GM12874 (cell line): ENCODE results near the gene TRPV2.

Experiments
- CTCF ChIP-seq: IDR thresholded peaks from 2 replicates; pipeline ENCODE4 v1.5.1; 2011; ENCODE audit warnings: low read depth, mild to moderate bottlenecking, control low read depth, low read length, moderate library complexity; ENCODE audit not compliant: insufficient read depth

Gene TRPV2

GRCh38 chr17:16429083-16429482 lies 13.7 kb downstream of the TRPV2 start:
- TF ChIP-seq CTCF, result no peak

DNA sequence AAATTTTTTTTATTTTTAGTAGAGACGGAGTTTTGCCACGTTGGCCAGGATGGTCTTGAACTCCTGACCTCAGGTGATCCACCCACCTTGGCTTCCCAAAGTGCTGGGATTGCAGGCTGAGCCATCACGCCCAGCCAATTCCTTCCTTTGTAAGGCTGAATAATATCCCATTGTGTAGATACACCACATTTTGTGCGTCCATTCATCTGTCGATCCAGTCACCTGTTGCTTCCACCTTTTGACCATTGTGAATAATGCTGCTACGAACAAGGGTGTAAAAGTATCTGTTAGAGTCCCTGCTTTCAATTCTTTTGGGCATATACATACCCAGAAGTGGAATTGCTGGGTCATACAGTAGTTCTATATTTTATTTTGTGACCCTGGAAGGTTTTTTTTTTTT lies 15.3 kb downstream of the TRPV2 start:
- TF ChIP-seq CTCF, result no peak

GRCh38 chr17:16432017-16432416 lies 16.6 kb downstream of the TRPV2 start:
- TF ChIP-seq CTCF, result no peak

GRCh38 chr17:16433514-16433913 lies 18.1 kb downstream of the TRPV2 start:
- TF ChIP-seq CTCF, result no peak

DNA sequence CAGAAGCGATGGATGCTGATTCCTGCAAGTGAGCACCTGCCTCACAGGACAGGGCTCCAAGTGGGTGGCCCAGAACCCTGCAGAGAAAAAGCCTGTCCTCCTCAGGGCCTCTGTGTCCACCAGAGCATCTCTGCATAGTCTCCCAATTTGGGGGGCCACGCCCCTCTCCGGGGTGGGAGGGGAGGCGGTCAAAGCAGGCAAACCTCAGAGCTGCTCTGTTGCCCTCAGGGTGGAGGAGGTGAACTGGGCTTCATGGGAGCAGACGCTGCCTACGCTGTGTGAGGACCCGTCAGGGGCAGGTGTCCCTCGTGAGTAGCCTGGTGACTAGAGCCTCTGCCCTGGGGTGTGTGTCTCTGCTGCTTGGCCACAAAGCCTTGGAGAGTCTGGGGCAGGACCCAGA lies 19.3 kb downstream of the TRPV2 start:
- TF ChIP-seq CTCF, result no peak

- no peak for TF ChIP-seq CTCF
Observed at GRCh38 chr17:16435925-16436886, 20.8 kb downstream of the TRPV2 start.

DNA sequence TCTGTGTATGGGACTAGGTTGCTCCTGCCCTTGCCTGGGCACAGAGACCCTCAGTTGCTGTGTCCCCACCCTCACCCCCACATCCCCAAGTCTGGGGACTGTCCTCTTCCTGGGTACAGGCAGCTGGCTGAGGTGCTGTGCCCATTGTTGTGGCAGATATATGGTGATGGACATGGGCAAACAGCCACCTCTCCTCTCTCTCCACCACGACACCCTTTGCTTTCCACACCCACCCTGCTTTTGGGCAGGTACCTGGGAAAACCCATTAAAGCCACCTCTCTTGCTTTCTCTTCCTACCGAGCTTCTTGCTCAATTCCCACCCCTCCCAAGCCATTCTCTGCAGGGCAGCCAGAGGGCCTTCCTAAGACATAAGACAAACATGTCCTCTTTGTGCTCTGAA lies 21.7 kb downstream of the TRPV2 start:
- TF ChIP-seq CTCF, result no peak
